GM19395 (cell line): ENCODE measurements around the gene HEATR3.

Experiments used
- ATAC-seq: cut with Tn5 transposase; IDR thresholded peaks from one replicate; pipeline ENCODE4 v1.9.1; 2021; ENCODE audit warnings: mild to moderate bottlenecking, moderate library complexity; ENCODE audit not compliant: unreplicated experiment

Gene HEATR3

GRCh38 chr16:50056226-50056625 lies 9.5 kb upstream of the HEATR3 start:
- ATAC-seq, result no peak

GRCh38 chr16:50058091-50058771 lies 7.5 kb upstream of the HEATR3 start:
- no peak for ATAC-seq

- no peak for ATAC-seq
These were observed 6.7 kb upstream of the HEATR3 start for GRCh38 chr16:50059111-50059510.

GRCh38 chr16:50059669-50060068 lies 6.1 kb upstream of the HEATR3 start:
- no peak for ATAC-seq

GRCh38 chr16:50061326-50061725 lies 4.4 kb upstream of the HEATR3 start:
- no peak for ATAC-seq

GRCh38 chr16:50065241-50065623 lies 538 bp upstream of the HEATR3 start:
- ATAC-seq, result no peak

- ATAC-seq, result no peak
These were observed 916 bp downstream of the HEATR3 start for GRCh38 chr16:50066482-50067289.

GRCh38 chr16:50067290-50067853 lies 1.6 kb downstream of the HEATR3 start:
- ATAC-seq, result no peak

- ATAC-seq, result no peak
These were observed 2.8 kb downstream of the HEATR3 start for GRCh38 chr16:50068550-50068949.

GRCh38 chr16:50069060-50069459 lies 3.3 kb downstream of the HEATR3 start:
- ATAC-seq, result no peak

GRCh38 chr16:50071075-50071671 lies 5.4 kb downstream of the HEATR3 start:
- ATAC-seq, result no peak

- ATAC-seq, result no peak
These were observed 7.0 kb downstream of the HEATR3 start for GRCh38 chr16:50072730-50073129.

GRCh38 chr16:50079397-50080140 lies 13.8 kb downstream of the HEATR3 start:
- no peak for ATAC-seq

GRCh38 chr16:50081428-50082018 lies 15.8 kb downstream of the HEATR3 start:
- ATAC-seq, result no peak

- ATAC-seq, result no peak
These were observed 18.2 kb downstream of the HEATR3 start for GRCh38 chr16:50083996-50084395.

GRCh38 chr16:50086176-50086575 lies 20.4 kb downstream of the HEATR3 start:
- no peak for ATAC-seq

GRCh38 chr16:50088302-50088701 lies 22.5 kb downstream of the HEATR3 start:
- ATAC-seq, result no peak

- ATAC-seq, result no peak
These were observed 27.1 kb downstream of the HEATR3 start for GRCh38 chr16:50092891-50093290.

GRCh38 chr16:50093607-50094539 lies 28.1 kb downstream of the HEATR3 start:
- ATAC-seq, result no peak

- ATAC-seq, result no peak
These were observed 31.0 kb downstream of the HEATR3 start for GRCh38 chr16:50096791-50097190.
